AG04450 (cell line): ENCODE results near the gene APOO. TPM values are rescaled to one million over a fixed set of nuclear protein-coding genes. Genes with fewer than 3 reads are reported as not detected.

Source experiments
- CTCF ChIA-PET: fragments of 300-600, 350-600 bp; formaldehyde crosslinking; extraction: SDS; loops from one replicate; lab custom pipeline; 2022; ENCODE audit warnings: antibody characterized with exemption, inconsistent platforms; lab: Charles Lee
- POLR2A ChIA-PET: fragments of 350-600 bp; formaldehyde crosslinking; extraction: SDS; loops from one replicate; lab custom pipeline; 2021; ENCODE audit warnings: antibody characterized with exemption, inconsistent platforms; lab: Yijun Ruan, JAX
- DNase-seq: peaks from one replicate; pipeline ENCODE4 v3.0.0-alpha.2; 2011; ENCODE audit warnings: low read depth, low spot score
- H3K27ac ChIP-seq: one replicate; pipeline ENCODE4 v1.5.1; 2012; ENCODE audit warnings: low read depth, low read length, control low read depth
- H3K27me3 ChIP-seq: one replicate; pipeline ENCODE4 v1.6.0; 2012; ENCODE audit warnings: low read length; ENCODE audit not compliant: control insufficient read depth, insufficient read depth
- H3K4me3 ChIP-seq: 2 replicates; pipeline ENCODE4 v1.5.1; 2011; ENCODE audit warnings: mild to moderate bottlenecking, low read depth, low read length, control low read depth
- H3K9me3 ChIP-seq: 2 replicates; pipeline ENCODE4 v1.5.1; 2012; ENCODE audit warnings: low read length; ENCODE audit not compliant: control insufficient read depth, insufficient read depth
- polyA plus RNA-seq: library from polyadenylated mRNA; depleted of rRNA; stranded (reverse); fragments of >200 nt; gene quantifications from 2 replicates; pipeline ENCODE4 v1.2.3, GENCODE V29; 2011
- TF ChIP-seq, protein P1 (sequence below): IDR thresholded peaks from 2 replicates; pipeline ENCODE4 v1.5.1; 2011; ENCODE audit warnings: low read depth, low read length, control low read depth, inconsistent platforms

APOO gene
- polyA plus RNA-seq, 1 experiment, result 16.3 TPM

DNA sequence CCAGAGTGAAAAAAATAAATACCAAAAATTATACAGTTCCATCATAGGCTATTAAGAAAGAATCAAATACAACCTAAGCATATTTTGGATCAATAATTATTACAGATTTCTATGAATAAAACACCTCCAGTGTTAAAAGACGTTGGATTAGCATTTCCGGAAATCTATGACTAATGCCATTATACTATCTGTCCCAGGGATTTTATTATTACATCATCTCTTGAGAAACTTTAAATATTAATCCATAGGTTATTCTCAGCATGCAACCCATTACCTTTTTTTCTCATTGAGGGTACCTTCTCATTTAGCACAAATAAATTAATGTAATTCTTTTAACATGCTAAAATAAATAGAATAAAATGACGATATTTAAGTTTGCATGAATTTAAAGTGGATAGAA, 44.7 kb upstream of the APOO start:
- CTCF ChIA-PET, result interaction anchor here (1.0 kb wide), 1 partner anchor 16 kb away, joined by 3 read pairs; no protein-coding TSS in a partner anchor
- TF ChIP-seq, protein P1, sequence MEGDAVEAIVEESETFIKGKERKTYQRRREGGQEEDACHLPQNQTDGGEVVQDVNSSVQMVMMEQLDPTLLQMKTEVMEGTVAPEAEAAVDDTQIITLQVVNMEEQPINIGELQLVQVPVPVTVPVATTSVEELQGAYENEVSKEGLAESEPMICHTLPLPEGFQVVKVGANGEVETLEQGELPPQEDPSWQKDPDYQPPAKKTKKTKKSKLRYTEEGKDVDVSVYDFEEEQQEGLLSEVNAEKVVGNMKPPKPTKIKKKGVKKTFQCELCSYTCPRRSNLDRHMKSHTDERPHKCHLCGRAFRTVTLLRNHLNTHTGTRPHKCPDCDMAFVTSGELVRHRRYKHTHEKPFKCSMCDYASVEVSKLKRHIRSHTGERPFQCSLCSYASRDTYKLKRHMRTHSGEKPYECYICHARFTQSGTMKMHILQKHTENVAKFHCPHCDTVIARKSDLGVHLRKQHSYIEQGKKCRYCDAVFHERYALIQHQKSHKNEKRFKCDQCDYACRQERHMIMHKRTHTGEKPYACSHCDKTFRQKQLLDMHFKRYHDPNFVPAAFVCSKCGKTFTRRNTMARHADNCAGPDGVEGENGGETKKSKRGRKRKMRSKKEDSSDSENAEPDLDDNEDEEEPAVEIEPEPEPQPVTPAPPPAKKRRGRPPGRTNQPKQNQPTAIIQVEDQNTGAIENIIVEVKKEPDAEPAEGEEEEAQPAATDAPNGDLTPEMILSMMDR, result no peak

DNA sequence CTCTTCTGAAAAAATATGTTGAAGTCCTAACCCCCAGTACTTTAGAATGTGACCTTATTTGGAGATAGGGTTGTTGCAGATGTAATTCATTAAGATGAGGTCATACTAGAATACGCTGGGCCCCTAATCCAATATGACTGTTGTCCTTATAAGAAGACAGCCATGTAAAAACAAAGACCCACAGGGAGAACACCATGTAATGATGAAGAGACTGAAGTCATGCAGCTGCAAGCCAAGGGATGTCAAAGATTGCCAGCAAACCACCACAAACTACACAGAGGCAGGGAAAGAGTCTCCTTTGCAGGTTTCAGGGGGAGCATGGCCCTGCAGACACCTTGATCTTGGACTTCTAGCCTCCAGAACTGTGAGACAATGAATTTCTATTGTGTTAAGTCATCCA, 37.5 kb upstream of the APOO start:
- TF ChIP-seq, protein P1, result no peak
- no peak for DNase-seq
- H3K4me3 ChIP-seq, result no peak overlapping the region
- H3K9me3 ChIP-seq, result no peaks in the 10 kb centered on the region
- ChIA-PET CTCF (no interaction called here), POLR2A (no interaction called here)
- no peaks in the 10 kb centered on the region for H3K27me3 ChIP-seq
- no peak overlapping the region for H3K27ac ChIP-seq

More for the DNA sequence above, 44.7 kb upstream of the APOO start:
- no peaks in the 10 kb centered on the region for H3K9me3 ChIP-seq
- POLR2A ChIA-PET, result no interaction called here
- no peak for DNase-seq
- no peaks in the 10 kb centered on the region for H3K27me3 ChIP-seq
- no peak overlapping the region for H3K27ac ChIP-seq
- no peak overlapping the region for H3K4me3 ChIP-seq

DNA sequence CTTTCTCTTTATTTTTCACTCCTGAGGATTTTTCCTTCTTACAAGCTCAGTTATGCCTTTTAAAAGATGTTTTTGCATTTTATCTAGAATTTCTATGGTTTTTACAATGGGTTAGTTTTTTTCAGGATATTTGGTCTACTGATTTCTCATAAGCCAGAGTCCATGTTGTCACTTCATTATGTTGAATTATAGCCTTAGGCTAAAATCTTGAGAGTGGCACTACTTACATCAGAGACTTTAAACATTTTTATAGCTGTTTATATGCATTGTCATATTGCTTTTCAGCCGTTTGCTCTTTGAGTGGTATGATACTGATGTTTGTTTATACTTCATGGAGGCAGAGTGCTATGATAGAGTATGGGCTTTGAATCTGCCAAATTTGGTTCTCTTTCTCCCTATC, 36.5 kb upstream of the APOO start:
- TF ChIP-seq, protein P1, result no peak
- DNase-seq, result no peak
- CTCF ChIA-PET, result no interaction called here
- POLR2A ChIA-PET, result no interaction called here
- H3K9me3 ChIP-seq, result no peaks in the 10 kb centered on the region
- H3K4me3 ChIP-seq, result no peak overlapping the region
- no peak overlapping the region for H3K27ac ChIP-seq
- H3K27me3 ChIP-seq, result no peaks in the 10 kb centered on the region

DNA sequence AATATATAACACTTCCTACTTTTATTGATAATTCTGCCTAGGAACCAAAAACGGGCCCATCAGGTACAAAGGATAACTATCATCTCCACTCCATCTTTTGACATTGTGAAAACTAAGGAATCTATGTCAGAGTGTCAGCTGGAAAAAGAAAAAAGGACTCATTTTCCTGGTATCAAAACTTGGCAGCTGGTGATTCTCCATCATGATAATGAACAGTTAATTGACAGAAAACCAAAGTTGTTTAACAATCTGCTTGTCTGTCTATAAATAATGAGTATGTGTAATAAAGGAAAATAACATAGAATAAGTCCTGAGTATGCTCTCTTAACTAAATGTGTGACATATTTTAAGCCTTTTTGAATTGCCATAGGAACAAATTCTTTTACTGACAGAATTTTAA, 31.5 kb upstream of the APOO start:
- no peak for DNase-seq

DNA sequence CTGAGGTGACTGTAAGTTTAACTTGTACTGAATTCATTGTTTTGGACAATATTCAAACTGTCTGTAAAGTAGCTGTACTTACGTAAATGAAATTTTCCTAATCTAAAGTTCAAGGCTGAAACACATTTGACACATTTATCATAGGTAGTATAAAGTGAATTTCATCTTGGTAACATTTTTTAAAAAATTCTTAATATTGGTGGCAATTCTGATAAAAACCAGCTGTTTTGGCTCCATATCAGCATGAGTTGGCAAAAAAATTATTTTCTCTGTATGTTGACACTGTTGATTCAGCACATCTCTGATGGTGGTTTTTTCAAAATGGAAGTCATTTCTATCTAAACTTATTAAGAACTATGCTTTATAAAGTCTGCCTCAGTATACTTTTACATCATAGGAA, 31.0 kb upstream of the APOO start:
- no peak for DNase-seq
- POLR2A ChIA-PET, result interaction anchor here (1.0 kb wide), 1 partner anchor 87 kb away, joined by 3 read pairs; no protein-coding TSS in a partner anchor
- no peak overlapping the region for H3K4me3 ChIP-seq
- H3K27ac ChIP-seq, result no peak overlapping the region
- TF ChIP-seq, protein P1, result no peak
- CTCF ChIA-PET, result interaction anchor here (0.6 kb wide), 1 partner anchor 116 kb away, joined by 5 read pairs; the partner anchor contains the start of gene EIF2S3
- no peaks in the 10 kb centered on the region for H3K9me3 ChIP-seq
- no peaks in the 10 kb centered on the region for H3K27me3 ChIP-seq

More for the DNA sequence above, 31.5 kb upstream of the APOO start:
- Histone ChIP-seq H3K4me3 (no peak overlapping the region), H3K27me3 (no peaks in the 10 kb centered on the region), H3K9me3 (no peaks in the 10 kb centered on the region), H3K27ac (no peak overlapping the region)
- CTCF ChIA-PET, result no interaction called here
- TF ChIP-seq, protein P1, result no peak
- POLR2A ChIA-PET, result interaction anchor here (1.0 kb wide), 1 partner anchor 87 kb away, joined by 3 read pairs; no protein-coding TSS in a partner anchor
